H9 (cell line): ENCODE results near the gene RHBDL1. TPM values are rescaled to one million over a fixed set of nuclear protein-coding genes. Genes with fewer than 3 reads are reported as not detected.

Experiments
- DNase-seq: peaks from one replicate; pipeline ENCODE4 v3.0.0-alpha.2; 2017
- H2AFZ ChIP-seq: one replicate; pipeline ENCODE4 v1.6.1; 2013; ENCODE audit warnings: mild to moderate bottlenecking, low read length, control low read depth, moderate library complexity
- H2AK5ac ChIP-seq: 2 replicates; pipeline ENCODE4 v1.6.1; 2013; ENCODE audit warnings: low read length, control low read depth, mixed read lengths; ENCODE audit not compliant: insufficient read length
- H2BK120ac ChIP-seq: one replicate; pipeline ENCODE4 v1.6.1; 2013; ENCODE audit warnings: low read depth, mild to moderate bottlenecking, low read length, control low read depth, inconsistent platforms; ENCODE audit not compliant: poor library complexity, severe bottlenecking
- H2BK12ac ChIP-seq: 2 replicates; pipeline ENCODE4 v1.6.1; 2013; ENCODE audit warnings: low read length, control low read depth, mixed read lengths, low read depth; ENCODE audit not compliant: insufficient read length
- H2BK15ac ChIP-seq: 2 replicates; pipeline ENCODE4 v1.6.1; 2013; ENCODE audit warnings: low read depth, low read length, control low read depth
- H2BK20ac ChIP-seq: one replicate; pipeline ENCODE4 v1.6.1; 2013; ENCODE audit warnings: low read depth, mild to moderate bottlenecking, low read length, control low read depth, inconsistent platforms; ENCODE audit not compliant: poor library complexity, severe bottlenecking
- H2BK5ac ChIP-seq: 2 replicates; pipeline ENCODE4 v1.6.1; 2013; ENCODE audit warnings: low read length, control low read depth, mixed read lengths; ENCODE audit not compliant: insufficient read length
- H3K14ac ChIP-seq: 2 replicates; pipeline ENCODE4 v1.6.1; 2013; ENCODE audit warnings: low read length, control low read depth; ENCODE audit not compliant: insufficient read depth
- H3K18ac ChIP-seq: 2 replicates; pipeline ENCODE4 v1.6.1; 2013; ENCODE audit warnings: low read depth, mild to moderate bottlenecking, mixed read lengths, low read length, control low read depth; ENCODE audit not compliant: insufficient read length
- H3K23ac ChIP-seq: 2 replicates; pipeline ENCODE4 v1.6.1; 2013; ENCODE audit warnings: low read length, control low read depth, mixed read lengths, low read depth; ENCODE audit not compliant: insufficient read length
- H3K23me2 ChIP-seq: 2 replicates; pipeline ENCODE4 v1.6.1; 2013; ENCODE audit warnings: low read depth, mild to moderate bottlenecking, mixed read lengths, low read length, control low read depth; ENCODE audit not compliant: insufficient read length, poor library complexity, severe bottlenecking
- H3K27ac ChIP-seq: 2 replicates; pipeline ENCODE4 v1.5.1; 2013; ENCODE audit warnings: low read length, control low read depth, mixed read lengths, low read depth; ENCODE audit not compliant: insufficient read length
- H3K27me3 ChIP-seq: 2 replicates; pipeline ENCODE4 v1.6.1; 2013; ENCODE audit warnings: low read length, control low read depth, inconsistent platforms; ENCODE audit not compliant: insufficient read depth
- H3K4ac ChIP-seq: 2 replicates; pipeline ENCODE4 v1.6.1; 2013; ENCODE audit warnings: low read depth, mild to moderate bottlenecking, control low read depth, inconsistent platforms, low read length, moderate library complexity
- H3K4me1 ChIP-seq: 2 replicates; pipeline ENCODE4 v1.6.1; 2013; ENCODE audit warnings: low read length, control low read depth, inconsistent platforms; ENCODE audit not compliant: insufficient read depth
- H3K4me2 ChIP-seq: 2 replicates; pipeline ENCODE4 v1.6.1; 2013; ENCODE audit warnings: low read length, control low read depth, mixed read lengths; ENCODE audit not compliant: insufficient read length, insufficient read depth
- H3K56ac ChIP-seq: 2 replicates; pipeline ENCODE4 v1.6.1; 2013; ENCODE audit warnings: low read depth, mild to moderate bottlenecking, mixed read lengths, low read length, control low read depth; ENCODE audit not compliant: insufficient read length
- H3K79me1 ChIP-seq: 2 replicates; pipeline ENCODE4 v1.6.1; 2013; ENCODE audit warnings: low read depth, mild to moderate bottlenecking, moderate library complexity, low read length, control low read depth, inconsistent platforms; ENCODE audit not compliant: insufficient read depth, poor library complexity, severe bottlenecking
- H3K79me2 ChIP-seq: 2 replicates; pipeline ENCODE4 v1.6.1; 2013; ENCODE audit warnings: low read length, control low read depth, inconsistent platforms; ENCODE audit not compliant: insufficient read depth
- H3K9ac ChIP-seq: 2 replicates; pipeline ENCODE4 v1.6.1; 2013; ENCODE audit warnings: low read length, control low read depth, mixed read lengths; ENCODE audit not compliant: insufficient read length; ENCODE audit errors: extremely low read depth
- H3K9me3 ChIP-seq: one replicate; pipeline ENCODE4 v1.6.1; 2013; ENCODE audit warnings: low read depth, low read length, inconsistent platforms; ENCODE audit not compliant: control insufficient read depth
- H3T11ph ChIP-seq: one replicate; pipeline ENCODE4 v1.6.1; 2013; ENCODE audit warnings: mild to moderate bottlenecking, low read length, control low read depth, inconsistent platforms
- H4K20me1 ChIP-seq: one replicate; pipeline ENCODE4 v1.6.1; 2013; ENCODE audit not compliant: control insufficient read depth, insufficient read length, insufficient read depth
- H4K5ac ChIP-seq: 2 replicates; pipeline ENCODE4 v1.6.1; 2013; ENCODE audit warnings: low read depth, mild to moderate bottlenecking, mixed read lengths, low read length, control low read depth; ENCODE audit not compliant: insufficient read length
- H4K8ac ChIP-seq: replicated peaks from 2 replicates; pipeline ENCODE4 v1.6.1; 2013; ENCODE audit warnings: low read length, control low read depth, mixed read lengths, low read depth; ENCODE audit not compliant: insufficient read length
- H4K91ac ChIP-seq: 2 replicates; pipeline ENCODE4 v1.6.1; 2013; ENCODE audit warnings: low read depth, mild to moderate bottlenecking, moderate library complexity, mixed read lengths, low read length, control low read depth; ENCODE audit not compliant: insufficient read length
- H3K27ac Mint-ChIP-seq, 3 experiments: 2 replicates in 2 of 3; 3 replicates in 1 of 3; pipeline ENCODE4 v1.8.0; 2020 to 2021; ENCODE audit warnings: mixed read lengths in 3 of 3, mild to moderate bottlenecking in 1 of 3, moderate library complexity in 1 of 3
- H3K27me3 Mint-ChIP-seq: 2 replicates; pipeline ENCODE4 v1.8.0; 2021; ENCODE audit warnings: low read depth, mild to moderate bottlenecking, moderate library complexity, mixed read lengths
- H3K36me3 Mint-ChIP-seq, 3 experiments: 2 replicates in 2 of 3; 3 replicates in 1 of 3; pipeline ENCODE4 v1.8.0; 2020 to 2021; ENCODE audit warnings: low read depth in 3 of 3, mixed read lengths in 3 of 3; ENCODE audit not compliant: insufficient read depth in 1 of 3
- H3K4me1 Mint-ChIP-seq, 2 experiments: 2 replicates each; pipeline ENCODE4 v1.8.0; 2020; ENCODE audit warnings: mixed read lengths in 2 of 2
- H3K4me3 Mint-ChIP-seq, 2 experiments: 2 replicates in 1 of 2; 3 replicates in 1 of 2; pipeline ENCODE4 v1.8.0; 2020 to 2021; ENCODE audit warnings: mild to moderate bottlenecking in 2 of 2, mixed read lengths in 2 of 2, moderate library complexity in 1 of 2
- H3K9me3 Mint-ChIP-seq, 2 experiments: 2 replicates in 1 of 2; 3 replicates in 1 of 2; pipeline ENCODE4 v1.8.0; 2020; ENCODE audit warnings: mild to moderate bottlenecking in 2 of 2, mixed read lengths in 2 of 2, moderate library complexity in 1 of 2
- CTCF ChIP-seq: fragments of 200-600 bp; sonication (generic); conservative IDR thresholded peaks from 3 replicates; pipeline ENCODE4 v1.8.0; 2021; ENCODE audit warnings: antibody characterized with exemption, mild to moderate bottlenecking
- WGBS: extraction: QIAGEN DNeasy Blood & Tissue Kit; methylation state at CpG from one replicate; pipeline ENCODE4 v1.1.7; 2013; ENCODE audit warnings: missing lambda C conversion rate, low lambda C conversion rate, mixed read lengths; ENCODE audit not compliant: insufficient read length; ENCODE audit errors: extremely low coverage; 5-methylcytosine and 5-hydroxymethylcytosine counted together
- total RNA-seq: library from RNA; stranded (reverse); gene quantifications from 2 replicates; pipeline ENCODE4 v1.2.1, GENCODE V29; 2021

Gene RHBDL1
- total RNA-seq, 1 experiment from 2014 or later = 7.6 TPM

- H3K4ac ChIP-seq = no peak overlapping the region
- H4K20me1 ChIP-seq = no peaks in the 10 kb centered on the region
- no peak overlapping the region for H3T11ph ChIP-seq
- H3K79me2 ChIP-seq = no peaks in the 10 kb centered on the region; the same call in 1 of the 2 replicates
- no peaks in the 10 kb centered on the region for H3K23me2 ChIP-seq
- Mint-ChIP-seq H3K4me1 (peaks cover 2% of the 10 kb centered on the region in 2 experiments; a peak in 3 of 4 replicates), H3K27ac (no peak overlapping the region), H3K27me3 (no peaks in the 10 kb centered on the region), H3K4me3 (no peak overlapping the region), H3K36me3 (peaks cover 8 to 28% (median 26%) of the 10 kb centered on the region in 3 experiments; a peak in 6 of 7 replicates), H3K9me3 (no peaks in the 10 kb centered on the region)
- H2BK12ac ChIP-seq = no peak overlapping the region
- H2BK120ac ChIP-seq = no peak overlapping the region
- H4K8ac ChIP-seq = no peak overlapping the region
- no peak overlapping the region for H4K91ac ChIP-seq
- no peak overlapping the region for H2BK15ac ChIP-seq
- no peak overlapping the region for H3K14ac ChIP-seq
- H3K9ac ChIP-seq = no peak overlapping the region
- no peak overlapping the region for H2AK5ac ChIP-seq
- no peaks in the 10 kb centered on the region for H3K79me1 ChIP-seq
- no peak overlapping the region for H3K4me2 ChIP-seq
- H3K9me3 ChIP-seq = no peaks in the 10 kb centered on the region
- DNase-seq = no peak
- H3K23ac ChIP-seq = no peak overlapping the region
- H4K5ac ChIP-seq = no peak overlapping the region
- H3K27ac ChIP-seq = no peak overlapping the region
- WGBS = no CpG with 5 or more reads among the region's 13 CpGs
- no peaks in the 10 kb centered on the region for H3K4me1 ChIP-seq
- H3K27me3 ChIP-seq = no peaks in the 10 kb centered on the region
- no peak overlapping the region for H2AFZ ChIP-seq
- TF ChIP-seq CTCF = no peak
- H3K18ac ChIP-seq = no peak overlapping the region
- H2BK5ac ChIP-seq = no peak overlapping the region
- H3K56ac ChIP-seq = no peak overlapping the region
- H2BK20ac ChIP-seq = no peak overlapping the region
Observed at GRCh38 chr16:666572-666971, 8.9 kb upstream of the RHBDL1 start.
